ELF-1 (cell line): ENCODE data around the gene REN.

Source experiments
- DNase-seq: peaks from one replicate; pipeline ENCODE4 v3.0.0-alpha.2; 2016; ENCODE audit warnings: low read depth, low spot score

The REN gene

GRCh38 chr1:204154568-204155255 is 11.4 kb downstream of the REN start:
- no peak for DNase-seq

- DNase-seq = no peak
Measured at GRCh38 chr1:204153667-204154066, 12.5 kb downstream of the REN start.

GRCh38 chr1:204152310-204153044 is 13.7 kb downstream of the REN start:
- DNase-seq = no peak

GRCh38 chr1:204151552-204152309 is 14.4 kb downstream of the REN start, which contains the start of gene ETNK2:
Gene ETNK2, minus strand, starts transcription at chr1:204152044. Its CDS starts 192 bp downstream, at chr1:204151852.
- peak; percentile 66 for DNase-seq

- no peak for DNase-seq
Measured at GRCh38 chr1:204150702-204151551, 15.2 kb downstream of the REN start.

GRCh38 chr1:204149635-204150565 is 16.2 kb downstream of the REN start:
- no peak for DNase-seq

GRCh38 chr1:204149107-204149506 is 17.0 kb downstream of the REN start:
- DNase-seq = no peak

GRCh38 chr1:204147406-204148383 is 18.4 kb downstream of the REN start:
- peak; percentile 81 for DNase-seq

- no peak for DNase-seq
Measured at GRCh38 chr1:204146965-204147364, 19.2 kb downstream of the REN start.

- no peak for DNase-seq
Measured at GRCh38 chr1:204146309-204146708, 19.8 kb downstream of the REN start.

- no peak for DNase-seq
Measured at GRCh38 chr1:204145033-204145504, 21.1 kb downstream of the REN start.

- no peak for DNase-seq
Measured at GRCh38 chr1:204143276-204144041, 22.7 kb downstream of the REN start.

GRCh38 chr1:204142032-204142974 is 23.8 kb downstream of the REN start:
- DNase-seq = no peak

GRCh38 chr1:204141131-204141530 is 25.0 kb downstream of the REN start:
- no peak for DNase-seq

- DNase-seq = no peak
Measured at GRCh38 chr1:204139952-204140351, 26.2 kb downstream of the REN start.

- no peak for DNase-seq
Measured at GRCh38 chr1:204139088-204139487, 27.0 kb downstream of the REN start.

GRCh38 chr1:204136814-204137213 is 29.3 kb downstream of the REN start:
- no peak for DNase-seq
